Stimulated activated CD4-positive, alpha-beta T cell treated with anti-CD3 and anti-CD28 coated beads, Interleukin-2, amount 100 ng/mL, for 24 hours (primary cell): ENCODE results near the gene FCHSD1.

Experiments used
- DNase-seq, 2 donors: peaks; one replicate each; pipeline ENCODE4 v3.0.0-alpha.2; 2020

The FCHSD1 gene

GRCh38 chr5:141672841-141673813 lies 21.9 kb upstream of the FCHSD1 start:
- no peak for DNase-seq

GRCh38 chr5:141672071-141672840 lies 21.0 kb upstream of the FCHSD1 start:
- no peak for DNase-seq

GRCh38 chr5:141669520-141669919 lies 18.3 kb upstream of the FCHSD1 start:
- DNase-seq, result no peak

- no peak for DNase-seq
Observed at GRCh38 chr5:141668601-141669265, 17.5 kb upstream of the FCHSD1 start.

- no peak for DNase-seq
Observed at GRCh38 chr5:141665995-141666940, 15.1 kb upstream of the FCHSD1 start.

- peak; percentile 81 to 82 for DNase-seq
Observed at GRCh38 chr5:141664733-141665461, 13.7 kb upstream of the FCHSD1 start.

GRCh38 chr5:141663506-141663905 lies 12.3 kb upstream of the FCHSD1 start:
- no peak for DNase-seq

GRCh38 chr5:141662028-141662427 lies 10.8 kb upstream of the FCHSD1 start:
- no peak for DNase-seq

- DNase-seq, result no peak
Observed at GRCh38 chr5:141657937-141658545, 6.8 kb upstream of the FCHSD1 start.

GRCh38 chr5:141657404-141657803 lies 6.2 kb upstream of the FCHSD1 start:
- no peak for DNase-seq

GRCh38 chr5:141656396-141656795 lies 5.2 kb upstream of the FCHSD1 start:
- no peak for DNase-seq

GRCh38 chr5:141655020-141655419 lies 3.8 kb upstream of the FCHSD1 start:
- DNase-seq, result no peak

GRCh38 chr5:141654298-141654697 lies 3.1 kb upstream of the FCHSD1 start:
- no peak for DNase-seq

- DNase-seq, result no peak
Observed at GRCh38 chr5:141651728-141652105, 499 bp upstream of the FCHSD1 start.

- no peak for DNase-seq
Observed at GRCh38 chr5:141649972-141650371, 1.2 kb downstream of the FCHSD1 start.

- no peak for DNase-seq
Observed at GRCh38 chr5:141649056-141649688, 2.0 kb downstream of the FCHSD1 start.

- no peak for DNase-seq
Observed at GRCh38 chr5:141647851-141648250, 3.4 kb downstream of the FCHSD1 start.

- no peak for DNase-seq
Observed at GRCh38 chr5:141647242-141647641, 4.0 kb downstream of the FCHSD1 start.

- DNase-seq, result no peak
Observed at GRCh38 chr5:141646026-141646425, 5.2 kb downstream of the FCHSD1 start.

- DNase-seq, result no peak
Observed at GRCh38 chr5:141641634-141642267, 9.5 kb downstream of the FCHSD1 start.
